ENCODE results near the gene TAB2. TPM values are rescaled to one million over a fixed set of nuclear protein-coding genes. Genes with fewer than 3 reads are reported as not detected.
"Not testable (repeated sequence)": the region's sequence is repeated elsewhere in the genome, so short reads cannot be mapped to it uniquely, and the experiment has no call there.

The TAB2 gene
- total RNA-seq, 4 donors from 2014 or later, result 80.2 to 98.8 (median 91.2) TPM

- Histone ChIP-seq H3K27me3 (no peaks in the 10 kb centered on the region), H3K4me3 (peak overlapping the region; percentile 94 to 96 (median 95)), H3K27ac (replicated peaks in 1 of 4) (peak overlapping the region; percentile 97 to 99 (median 98)), H3K9me3 (no peaks in the 10 kb centered on the region), H3K4me1 (peaks cover 20 to 38% (median 32%) of the 10 kb centered on the region in 4 donors), H3K36me3 (no peaks in the 10 kb centered on the region)
- TF ChIP-seq EP300 (IDR thresholded peaks at IDR 0.05) (no peak), CTCF (IDR thresholded peaks at IDR 0.05) (peak in 2 of 3 experiments; percentile 5 to 12), POLR2AphosphoS5 (IDR thresholded peaks at IDR 0.05) (peak; percentile 68 to 78), POLR2A (IDR thresholded peaks at IDR 0.05; ENCODE audit: low read depth) (no peak)
- intact Hi-C loops (cut with DNase I), result loop anchor here (10.0 kb wide), 1 partner anchor 232 kb away; no protein-coding TSS in a partner anchor
- WGBS, result under 1% methylated on average over 19 of the region's 96 CpGs
- DNase-seq (ENCODE audit: extremely low spot score), result peak; percentile 96
Observed at GRCh38 chr6:149316740-149317643, 520 bp upstream of the TAB2 start.

- peak overlapping the region; percentile 94 to 96 (median 95) for H3K4me3 ChIP-seq
- no peaks in the 10 kb centered on the region for H3K36me3 ChIP-seq
- no peak for TF ChIP-seq POLR2AphosphoS5 (IDR thresholded peaks at IDR 0.05)
- no peak for TF ChIP-seq EP300 (IDR thresholded peaks at IDR 0.05)
- no peak for TF ChIP-seq CTCF (IDR thresholded peaks at IDR 0.05)
- no peak for TF ChIP-seq POLR2A (IDR thresholded peaks at IDR 0.05; ENCODE audit: low read depth)
- H3K4me1 ChIP-seq, result peaks cover 26 to 54% (median 46%) of the 10 kb centered on the region in 4 donors
- 3% methylated on average over 14 of the region's 14 CpGs for WGBS
- no peaks in the 10 kb centered on the region for H3K9me3 ChIP-seq
- H3K27ac ChIP-seq (replicated peaks in 1 of 4), result peak overlapping the region; percentile 97 to 99 (median 98)
- intact Hi-C loops (cut with DNase I), result loop anchor here (10.0 kb wide), 1 partner anchor 234 kb away; no protein-coding TSS in a partner anchor
- no peaks in the 10 kb centered on the region for H3K27me3 ChIP-seq
- DNase-seq (ENCODE audit: extremely low spot score), result no peak
Observed at GRCh38 chr6:149318581-149319286, 1.2 kb downstream of the TAB2 start.

DNA sequence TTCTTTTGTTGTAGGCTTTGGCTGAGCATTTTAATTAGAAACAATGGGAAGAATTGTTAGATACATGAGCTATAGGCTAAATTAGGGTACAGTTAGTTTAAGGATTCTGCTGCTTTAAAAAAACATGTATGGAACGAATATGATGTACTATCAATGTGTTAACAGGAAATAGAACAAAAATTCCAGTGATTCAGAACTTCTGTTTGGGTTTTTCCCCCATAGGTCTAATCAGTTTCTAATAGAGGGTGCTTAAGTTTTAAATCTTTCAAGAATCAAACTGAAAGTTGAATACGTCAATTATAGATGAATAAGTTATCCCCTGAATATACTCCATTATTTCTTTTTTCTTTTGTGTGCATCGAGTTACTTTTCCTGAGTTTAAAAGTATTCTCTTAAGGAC is 1.9 kb downstream of the TAB2 start:
- H3K4me1 ChIP-seq, result peaks cover 33 to 61% (median 53%) of the 10 kb centered on the region in 4 donors
- no peaks in the 10 kb centered on the region for H3K9me3 ChIP-seq
- DNase-seq (ENCODE audit: extremely low spot score), result no peak
- intact Hi-C loops (cut with DNase I), result loop anchor here (10.0 kb wide), 1 partner anchor 235 kb away; no protein-coding TSS in a partner anchor
- no peaks in the 10 kb centered on the region for H3K27me3 ChIP-seq
- H3K36me3 ChIP-seq, result no peaks in the 10 kb centered on the region
- TF ChIP-seq EP300 (IDR thresholded peaks at IDR 0.05), result no peak
- no peak for TF ChIP-seq CTCF (IDR thresholded peaks at IDR 0.05)
- TF ChIP-seq POLR2AphosphoS5 (IDR thresholded peaks at IDR 0.05), result no peak
- TF ChIP-seq POLR2A (IDR thresholded peaks at IDR 0.05; ENCODE audit: low read depth), result no peak
- H3K27ac ChIP-seq (replicated peaks in 1 of 4), result peak overlapping the region; percentile 97 to 99 (median 98)
- 16% methylated on average over 3 of the region's 3 CpGs for WGBS
- H3K4me3 ChIP-seq, result peak overlapping the region; percentile 94 to 96 (median 95)

DNA sequence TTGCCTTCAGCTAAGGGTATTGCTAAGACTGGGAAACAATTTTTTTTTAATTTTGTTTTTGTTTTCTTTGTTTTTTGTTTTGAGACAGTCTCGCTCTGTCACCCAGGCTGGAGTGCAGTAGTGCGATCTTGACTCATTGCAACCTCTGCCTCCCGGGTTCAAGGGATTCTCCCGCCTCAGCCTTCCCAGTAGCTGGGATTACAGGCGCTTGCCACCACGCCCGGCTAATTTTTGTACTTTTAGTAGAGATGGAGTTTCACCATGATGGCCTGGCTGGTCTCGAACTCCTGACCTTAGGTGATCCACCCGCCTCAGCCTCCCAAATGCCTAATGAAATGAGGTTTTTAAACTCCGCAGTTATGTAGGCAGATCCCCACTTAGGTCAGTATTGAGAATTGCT is 2.5 kb downstream of the TAB2 start:
- H3K27me3 ChIP-seq; DNase-seq (ENCODE audit: extremely low spot score); H3K9me3 ChIP-seq; intact Hi-C loops (cut with DNase I); H3K36me3 ChIP-seq: not testable (repeated sequence)
- peaks cover 39 to 67% (median 59%) of the 10 kb centered on the region in 4 donors for H3K4me1 ChIP-seq
- peak overlapping the region in 2 of 4 donors; percentile 97 to 98 for H3K27ac ChIP-seq (replicated peaks in 1 of 4)
- WGBS, result 89% methylated on average over 10 of the region's 10 CpGs
- peak overlapping the region in 2 of 4 donors; percentile 95 to 96 for H3K4me3 ChIP-seq

DNA sequence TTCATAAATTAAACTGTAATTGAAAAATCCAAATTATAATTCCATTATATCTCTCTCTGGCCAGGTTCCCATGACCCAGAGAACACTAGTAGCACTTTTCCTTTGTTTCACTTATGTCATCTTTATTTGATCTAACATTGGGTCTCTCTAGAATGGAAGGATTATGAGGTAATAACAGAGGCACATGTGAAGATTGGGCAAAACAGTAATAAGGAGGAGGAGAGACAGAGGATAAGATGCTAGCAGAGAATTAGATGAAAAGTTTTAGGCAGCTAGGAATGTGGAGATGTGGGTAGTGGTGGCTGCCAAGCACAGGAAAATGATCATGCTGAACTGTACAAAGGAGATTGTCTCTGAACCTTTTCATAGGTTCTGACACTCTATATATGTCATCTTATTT is 3.3 kb downstream of the TAB2 start:
- no peaks in the 10 kb centered on the region for H3K36me3 ChIP-seq
- H3K4me3 ChIP-seq, result no peak overlapping the region
- intact Hi-C loops (cut with DNase I), result no loop called here
- peaks cover 45 to 75% (median 66%) of the 10 kb centered on the region in 4 donors for H3K4me1 ChIP-seq
- no peaks in the 10 kb centered on the region for H3K27me3 ChIP-seq
- H3K27ac ChIP-seq (replicated peaks in 1 of 4), result peak overlapping the region in 3 of 4 donors; percentile 22 to 97 (median 29)
- DNase-seq (ENCODE audit: extremely low spot score), result no peak
- no peaks in the 10 kb centered on the region for H3K9me3 ChIP-seq
- TF ChIP-seq POLR2A (IDR thresholded peaks at IDR 0.05; ENCODE audit: low read depth) (no peak), CTCF (IDR thresholded peaks at IDR 0.05) (no peak), EP300 (IDR thresholded peaks at IDR 0.05) (no peak), POLR2AphosphoS5 (IDR thresholded peaks at IDR 0.05) (no peak)

Data from esophagus muscularis mucosa (tissue), 4 donors.